CD4-positive, alpha-beta memory T cell (primary cell): ENCODE results near the gene MMP14. TPM values are rescaled to one million over a fixed set of nuclear protein-coding genes. Genes with fewer than 3 reads are reported as not detected.
"Not testable (repeated sequence)": the region's sequence is repeated elsewhere in the genome, so short reads cannot be mapped to it uniquely, and the experiment has no call there.

Source experiments
- CTCF ChIA-PET: fragments of 350-600 bp; sonication (Branson Sonifier 250); formaldehyde crosslinking; loops from one replicate; lab custom pipeline; 2021; ENCODE audit warnings: inconsistent platforms; ENCODE audit not compliant: partially characterized antibody; lab: Charles Lee
- POLR2A ChIA-PET: fragments of 350-600 bp; sonication (Branson Sonifier 250); formaldehyde crosslinking; loops from one replicate; lab custom pipeline; 2021; ENCODE audit not compliant: partially characterized antibody; lab: Charles Lee
- DNase-seq, 5 donors: peaks; one replicate each; pipeline versions ENCODE4 v3.0.0 to v3.0.0-alpha.2; 2020 to 2022; ENCODE audit warnings: mixed read lengths in 1 of 5
- H3K27ac ChIP-seq: one replicate; pipeline ENCODE4 v1.7.0; 2013; ENCODE audit warnings: low read depth, low read length
- H3K27me3 ChIP-seq: 2 replicates; pipeline ENCODE4 v1.7.0; 2013; ENCODE audit warnings: mild to moderate bottlenecking, low read length, moderate library complexity; ENCODE audit not compliant: insufficient read depth
- H3K36me3 ChIP-seq: 2 replicates; pipeline ENCODE4 v1.7.0; 2013; ENCODE audit warnings: mild to moderate bottlenecking, low read length, moderate library complexity; ENCODE audit not compliant: insufficient read depth
- H3K4me1 ChIP-seq: 2 replicates; pipeline ENCODE4 v1.7.0; 2013; ENCODE audit warnings: mild to moderate bottlenecking, low read length, moderate library complexity; ENCODE audit not compliant: insufficient read depth
- H3K4me3 ChIP-seq, 2 donors: one replicate each; pipeline ENCODE4 v1.7.0; 2013; ENCODE audit warnings: low read length in 2 of 2, mild to moderate bottlenecking in 1 of 2
- H3K9me3 ChIP-seq, 2 donors: one replicate each; pipeline ENCODE4 v1.7.0; 2013; ENCODE audit warnings: low read length in 2 of 2, control low read depth in 1 of 2; ENCODE audit not compliant: control insufficient read depth in 1 of 2
- H3K27ac Mint-ChIP-seq, 7 donors: one replicate each; pipeline ENCODE4 v1.8.0; 2020 to 2021; ENCODE audit warnings: mixed read lengths in 7 of 7, mild to moderate bottlenecking in 6 of 7, inconsistent platforms in 3 of 7, moderate library complexity in 3 of 7
- H3K27me3 Mint-ChIP-seq, 2 donors: one replicate each; pipeline ENCODE4 v1.8.0; 2020 to 2021; ENCODE audit warnings: mixed read lengths in 2 of 2
- H3K36me3 Mint-ChIP-seq, 2 donors: one replicate each; pipeline ENCODE4 v1.8.0; 2020 to 2021; ENCODE audit warnings: mixed read lengths in 2 of 2, inconsistent platforms in 1 of 2, mild to moderate bottlenecking in 1 of 2
- H3K4me1 Mint-ChIP-seq, 4 donors: one replicate each; pipeline ENCODE4 v1.8.0; 2020 to 2021; ENCODE audit warnings: mixed read lengths in 4 of 4, mild to moderate bottlenecking in 1 of 4
- H3K4me3 Mint-ChIP-seq, 8 donors: one replicate each; pipeline ENCODE4 v1.8.0; 2020 to 2021; ENCODE audit warnings: mixed read lengths in 8 of 8, mild to moderate bottlenecking in 7 of 8, moderate library complexity in 6 of 8, inconsistent platforms in 3 of 8
- H3K9me3 Mint-ChIP-seq, 8 donors: one replicate each; pipeline ENCODE4 v1.8.0; 2020 to 2021; ENCODE audit warnings: mixed read lengths in 8 of 8, mild to moderate bottlenecking in 5 of 8, inconsistent platforms in 3 of 8, moderate library complexity in 1 of 8
- intact Hi-C: fragments of 100-400 bp; cut with micrococcal nuclease; formaldehyde crosslinking; loops from one replicate; pipeline ENCODE4 v1.15.1; 2023
- polyA plus RNA-seq, 2 donors: library from polyadenylated mRNA; unstranded; fragments of 300-500 nt; fragmentation: Illumina TruSeq; gene quantifications; one replicate each; pipeline ENCODE4 v1.2.3, GENCODE V29; 2021
- total RNA-seq, 2 experiments: library from RNA; stranded (reverse); gene quantifications; one replicate each; pipeline ENCODE4 v1.2.3, GENCODE V29; 2021

The MMP14 gene
- total RNA-seq (1 to 10 TPM; 3.0 to 3.8 TPM), polyA plus RNA-seq (not detected)

DNA sequence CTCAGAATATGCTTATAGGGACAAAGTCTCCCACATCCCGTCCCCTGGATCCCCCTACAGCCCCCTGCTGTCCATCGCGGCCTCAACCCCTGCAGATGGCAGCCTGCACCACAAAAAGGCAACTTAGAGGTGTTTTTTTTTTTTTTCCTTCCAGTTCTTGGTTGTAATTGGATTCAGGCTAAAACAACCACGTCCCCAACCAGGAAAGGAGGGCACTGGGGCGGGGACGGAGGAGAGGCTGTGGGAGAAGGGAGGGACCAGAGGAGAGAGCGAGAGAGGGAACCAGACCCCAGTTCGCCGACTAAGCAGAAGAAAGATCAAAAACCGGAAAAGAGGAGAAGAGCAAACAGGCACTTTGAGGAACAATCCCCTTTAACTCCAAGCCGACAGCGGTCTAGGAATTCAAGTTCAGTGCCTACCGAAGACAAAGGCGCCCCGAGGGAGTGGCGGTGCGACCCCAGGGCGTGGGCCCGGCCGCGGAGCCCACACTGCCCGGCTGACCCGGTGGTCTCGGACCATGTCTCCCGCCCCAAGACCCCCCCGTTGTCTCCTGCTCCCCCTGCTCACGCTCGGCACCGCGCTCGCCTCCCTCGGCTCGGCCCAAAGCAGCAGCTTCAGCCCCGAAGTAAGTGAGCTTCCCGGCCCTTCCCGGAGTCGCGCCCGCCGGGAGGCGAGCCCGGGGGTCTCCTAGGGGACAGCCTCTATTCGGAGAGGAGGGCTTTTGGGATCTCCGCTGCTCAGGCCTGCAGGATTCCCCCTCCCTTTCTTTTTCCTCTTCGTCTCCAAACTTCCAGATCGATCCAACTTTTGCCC lies at the start of gene MMP14:
TSS of gene MMP14 (plus strand) at position 285 of the 813 bp plus-strand sequence. CDS start at position 518, 233 bp downstream.
- H3K27ac Mint-ChIP-seq: peak within 1 kb of the TSS in 4 of 7 donors; percentile 71 to 92 (median 78)
- no peak for DNase-seq
- CTCF ChIA-PET: interaction anchor here (2.3 to 3.9 kb wide), 3 partner anchors 14 to 266 kb away, joined by 7 to 21 read pairs (median 18); no protein-coding TSS in a partner anchor
- no peaks in the 10 kb centered on the region for H3K9me3 Mint-ChIP-seq
- Histone ChIP-seq H3K27me3 (peaks cover 13% of the 10 kb centered on the region), H3K27ac (no peak within 1 kb of the TSS), H3K9me3 (no peaks in the 10 kb centered on the region), H3K36me3 (peaks cover 7% of the 10 kb centered on the region), H3K4me3 (no peak within 1 kb of the TSS), H3K4me1 (peaks cover 11% of the 10 kb centered on the region)
- H3K36me3 Mint-ChIP-seq: peaks cover 18 to 28% of the 10 kb centered on the region in 2 donors
- intact Hi-C loops: no loop called here
- POLR2A ChIA-PET: interaction anchor here (0.6 to 1.6 kb wide), 4 partner anchors 8 to 280 kb away, joined by 3 to 4 read pairs (median 4); no protein-coding TSS in a partner anchor
- H3K4me1 Mint-ChIP-seq: peaks cover 4 to 18% (median 12%) of the 10 kb centered on the region in 4 donors
- peak within 1 kb of the TSS; percentile 74 to 86 (median 80) for H3K4me3 Mint-ChIP-seq
- peaks cover 8 to 22% of the 10 kb centered on the region in 2 donors for H3K27me3 Mint-ChIP-seq

GRCh38 chr14:22786685-22787084 lies 49.7 kb upstream of the MMP14 start:
- peaks cover 0 to 3% of the 10 kb centered on the region in 2 donors for H3K27me3 Mint-ChIP-seq
- no peak overlapping the region for H3K27ac ChIP-seq
- ChIA-PET POLR2A (no interaction called here), CTCF (no interaction called here)
- no peak for DNase-seq
- no peaks in the 10 kb centered on the region for H3K27me3 ChIP-seq
- H3K36me3 ChIP-seq: no peaks in the 10 kb centered on the region
- intact Hi-C loops: no loop called here
- no peaks in the 10 kb centered on the region for H3K36me3 Mint-ChIP-seq
- no peaks in the 10 kb centered on the region for H3K9me3 ChIP-seq
- H3K4me1 ChIP-seq: no peaks in the 10 kb centered on the region
- H3K4me3 ChIP-seq: no peak overlapping the region
- no peak overlapping the region for H3K27ac Mint-ChIP-seq
- H3K4me3 Mint-ChIP-seq: no peak overlapping the region
- peaks cover 0 to 2% (median 0%) of the 10 kb centered on the region in 4 donors for H3K4me1 Mint-ChIP-seq
- no peaks in the 10 kb centered on the region for H3K9me3 Mint-ChIP-seq

- H3K27ac ChIP-seq: no peak overlapping the region
- H3K36me3 Mint-ChIP-seq: no peaks in the 10 kb centered on the region
- POLR2A ChIA-PET: no interaction called here
- DNase-seq: no peak
- no peaks in the 10 kb centered on the region for H3K27me3 ChIP-seq
- H3K4me1 ChIP-seq: no peaks in the 10 kb centered on the region
- H3K27ac Mint-ChIP-seq: no peak overlapping the region
- peaks cover 9 to 12% of the 10 kb centered on the region in 2 donors for H3K27me3 Mint-ChIP-seq
- no peak overlapping the region for H3K4me3 ChIP-seq
- no peak overlapping the region for H3K4me3 Mint-ChIP-seq
- intact Hi-C loops: no loop called here
- peaks cover 0 to 2% (median 0%) of the 10 kb centered on the region in 4 donors for H3K4me1 Mint-ChIP-seq
- no peaks in the 10 kb centered on the region for H3K9me3 ChIP-seq
- no peaks in the 10 kb centered on the region for H3K36me3 ChIP-seq
- CTCF ChIA-PET: no interaction called here
- H3K9me3 Mint-ChIP-seq: peaks cover 0 to 3% (median 0%) of the 10 kb centered on the region in 8 donors
Observed at GRCh38 chr14:22791301-22791700, 45.1 kb upstream of the MMP14 start.

- POLR2A ChIA-PET: no interaction called here
- peaks cover 0 to 2% (median 0%) of the 10 kb centered on the region in 4 donors for H3K4me1 Mint-ChIP-seq
- H3K27me3 Mint-ChIP-seq: peaks cover 13 to 16% of the 10 kb centered on the region in 2 donors
- intact Hi-C loops: no loop called here
- H3K36me3 Mint-ChIP-seq: no peaks in the 10 kb centered on the region
- Histone ChIP-seq H3K27me3 (no peaks in the 10 kb centered on the region), H3K27ac (no peak overlapping the region), H3K9me3 (no peaks in the 10 kb centered on the region), H3K36me3 (no peaks in the 10 kb centered on the region), H3K4me3 (no peak overlapping the region), H3K4me1 (no peaks in the 10 kb centered on the region)
- CTCF ChIA-PET: interaction anchor here (0.6 kb wide), 1 partner anchor 954 kb away, joined by 3 read pairs; no protein-coding TSS in a partner anchor
- DNase-seq: no peak
- H3K4me3 Mint-ChIP-seq: no peak overlapping the region
- H3K27ac Mint-ChIP-seq: no peak overlapping the region
- H3K9me3 Mint-ChIP-seq: peaks cover 0 to 3% (median 0%) of the 10 kb centered on the region in 8 donors
Observed at GRCh38 chr14:22792158-22792557, 44.2 kb upstream of the MMP14 start.

- intact Hi-C loops, H3K27ac Mint-ChIP-seq, H3K4me1 ChIP-seq, DNase-seq, H3K4me1 Mint-ChIP-seq, H3K27me3 ChIP-seq, H3K36me3 ChIP-seq, H3K9me3 ChIP-seq, H3K36me3 Mint-ChIP-seq, H3K4me3 Mint-ChIP-seq, H3K4me3 ChIP-seq, H3K9me3 Mint-ChIP-seq, H3K27ac ChIP-seq, POLR2A ChIA-PET, CTCF ChIA-PET: not testable (repeated sequence)
- H3K27me3 Mint-ChIP-seq: peaks cover 21 to 23% of the 10 kb centered on the region in 2 donors
Observed at GRCh38 chr14:22793550-22793949, 42.8 kb upstream of the MMP14 start.

- intact Hi-C loops: no loop called here
- ChIA-PET POLR2A (no interaction called here), CTCF (no interaction called here)
- Mint-ChIP-seq H3K27me3 (peaks cover 25 to 27% of the 10 kb centered on the region in 2 donors), H3K4me1 (peaks cover 0 to 2% (median 0%) of the 10 kb centered on the region in 4 donors), H3K4me3 (no peak overlapping the region), H3K36me3 (no peaks in the 10 kb centered on the region), H3K9me3 (peaks cover 0 to 3% (median 0%) of the 10 kb centered on the region in 8 donors), H3K27ac (no peak overlapping the region)
- Histone ChIP-seq H3K27me3 (no peaks in the 10 kb centered on the region), H3K27ac (no peak overlapping the region), H3K4me3 (no peak overlapping the region), H3K4me1 (no peaks in the 10 kb centered on the region), H3K36me3 (no peaks in the 10 kb centered on the region), H3K9me3 (no peaks in the 10 kb centered on the region)
- DNase-seq: no peak
Observed at GRCh38 chr14:22793976-22794375, 42.4 kb upstream of the MMP14 start.

- CTCF ChIA-PET: no interaction called here
- H3K27me3 ChIP-seq: no peaks in the 10 kb centered on the region
- intact Hi-C loops: no loop called here
- no peak overlapping the region for H3K27ac ChIP-seq
- no peaks in the 10 kb centered on the region for H3K36me3 ChIP-seq
- no peak overlapping the region for H3K4me3 Mint-ChIP-seq
- no peaks in the 10 kb centered on the region for H3K4me1 ChIP-seq
- no peak overlapping the region for H3K4me3 ChIP-seq
- H3K9me3 Mint-ChIP-seq: peaks cover 0 to 3% (median 0%) of the 10 kb centered on the region in 8 donors
- DNase-seq: no peak
- H3K27ac Mint-ChIP-seq: no peak overlapping the region
- POLR2A ChIA-PET: no interaction called here
- H3K27me3 Mint-ChIP-seq: peaks cover 28 to 29% of the 10 kb centered on the region in 2 donors
- no peaks in the 10 kb centered on the region for H3K36me3 Mint-ChIP-seq
- no peaks in the 10 kb centered on the region for H3K9me3 ChIP-seq
- H3K4me1 Mint-ChIP-seq: peaks cover 0 to 2% (median 0%) of the 10 kb centered on the region in 4 donors
Observed at GRCh38 chr14:22794551-22794951, 41.8 kb upstream of the MMP14 start.
